Heart left ventricle (tissue), 16 donors: ENCODE data around the gene SHROOM3. TPM values are rescaled to one million over a fixed set of nuclear protein-coding genes. Genes with fewer than 3 reads are reported as not detected.

Experiments
- ATAC-seq, 4 donors: fragments of 200-7000 bp; cut with Tn5 transposase; one replicate each; pipeline ENCODE4 v1.9.1; 2020 to 2022; ENCODE audit warnings: moderate library complexity in 4 of 4, mild to moderate bottlenecking in 3 of 4, moderate number of reproducible peaks in 1 of 4
- DNase-seq, 5 donors: peaks; one replicate each; pipeline ENCODE4 v3.0.0-alpha.2; 2020
- H3K27ac ChIP-seq, 12 donors: fragments of 200-600 bp; sonication (generic) in 4 of 12; one replicate each; pipeline versions ENCODE4 v1.5.0 to v1.8.0; 2016 to 2022; ENCODE audit warnings: mild to moderate bottlenecking in 2 of 12
- H3K27me3 ChIP-seq, 9 donors: fragments of 200-600 bp; sonication (generic) in 2 of 9; one replicate each; pipeline versions ENCODE4 v1.5.1 to v1.8.0; 2016 to 2022; ENCODE audit warnings: mild to moderate bottlenecking in 3 of 9
- H3K36me3 ChIP-seq, 9 donors: fragments of 200-600 bp; sonication (generic) in 2 of 9; one replicate each; pipeline versions ENCODE4 v1.5.0 to v1.8.0; 2018 to 2022; ENCODE audit warnings: mild to moderate bottlenecking in 2 of 9
- H3K4me1 ChIP-seq, 12 donors: fragments of 200-600 bp; sonication (generic) in 4 of 12; one replicate each; pipeline versions ENCODE4 v1.5.0 to v1.8.0; 2016 to 2022; ENCODE audit warnings: mild to moderate bottlenecking in 3 of 12
- H3K4me3 ChIP-seq, 12 donors: fragments of 200-600 bp; sonication (generic) in 4 of 12; one replicate each; pipeline versions ENCODE4 v1.5.0 to v1.8.0; 2017 to 2022; ENCODE audit warnings: mild to moderate bottlenecking in 9 of 12, moderate library complexity in 4 of 12
- H3K9me3 ChIP-seq, 12 donors: fragments of 200-600 bp; sonication (generic) in 4 of 12; one replicate each; pipeline versions ENCODE4 v1.5.0 to v1.8.0; 2016 to 2022; ENCODE audit warnings: mild to moderate bottlenecking in 1 of 12
- CTCF ChIP-seq, 12 donors: fragments of 200-600 bp; sonication (generic) in 4 of 12; IDR thresholded peaks; one replicate each; pipeline versions ENCODE4 v1.5.0 to v1.8.0; 2018 to 2022; ENCODE audit warnings: antibody characterized with exemption in 12 of 12, mild to moderate bottlenecking in 5 of 12
- POLR2A ChIP-seq, 2 donors: fragments of 450-650 bp; IDR thresholded peaks; one replicate each; pipeline ENCODE4 v1.6.1; 2017; ENCODE audit warnings: antibody characterized with exemption in 2 of 2, mild to moderate bottlenecking in 2 of 2, moderate library complexity in 2 of 2
- WGBS, 4 donors: extraction: QIAGEN DNeasy Blood & Tissue Kit in 2 of 4; methylation state at CpG; one replicate each; pipeline versions ENCODE4 v1.1.5 to v1.1.7; 2013 to 2018; 5-methylcytosine and 5-hydroxymethylcytosine counted together
- intact Hi-C, 10 donors: fragments of 100-400 bp; cut with DNase I; formaldehyde crosslinking; loops; one replicate each; pipeline versions ENCODE4 v1.11.1 to v1.14.2; 2022
- polyA plus RNA-seq, 2 donors: library from polyadenylated mRNA; stranded (reverse); fragments of 200-250 nt; gene quantifications; one replicate each; pipeline ENCODE4 v1.2.3, GENCODE V29; 2013
- total RNA-seq, 9 donors: library from RNA; depleted of rRNA in 2 of 9; stranded (reverse); fragments of >200 nt in 2 of 9; fragmentation: NEBNext Ultra II Directional in 3 of 9; extraction: Animal tissue kit (Norgen Biotek cat#: 25700) in 3 of 9; gene quantifications; one replicate each; pipeline versions ENCODE4 v1.1.0 to v1.2.4, GENCODE V29; 2016 to 2023
- donor health status: ischemic (EF 13 %, LVEDD 7.1; RV severe dilation, severe dysfunction).
- donor health status: healthy with polysubstance abuse.
- donor health status: DM: no; HTN: yes; CAD: no.
- donor health status: DM: no; HTN: no; CAD: no.
- donor health status: ischemic (EF 25% LVEDD 6.9; RV normal size, moderate dysfunction).
- donor health status: ischemic (EF 25% LVEDD 5.7; RV mildly dilated, moderate dysfunction).
- donor health status: healthy.
- donor health status: DM: yes; HTN: yes; CAD: no.
- donor health status: ischemic (EF 35%, LVEDD 5.7; RV mildly dilated, moderate dysfunction).
- donor health status: nonischemic (EF 11% LVEDD 7.7; RV severe dilation, severe dysfunction).
- donor health status: DM: yes; HTN: yes; CAD: no.
- donor health status: PGD.
- donor health status: ischemic (EF 29% LVEDD 5.4; RV normal size, mild dysfunction).
- donor health status: nonischemic (EF 23%, LVEDD 6.1; RV moderate dilation, normal function).

The SHROOM3 gene
- total and polyA plus RNA-seq, 11 donors = 4.6 to 38.5 (median 20.3) TPM

- H3K4me3 ChIP-seq = no peak overlapping the region
- ATAC-seq (no peak), DNase-seq (no peak)
- H3K4me1 ChIP-seq = peaks cover 0 to 8% (median 0%) of the 10 kb centered on the region in 12 donors
- WGBS, 4 donors = 85 to 94% (median 90%) methylated on average over 5 of the region's 5 CpGs
- intact Hi-C loops = loop anchor here in 1 of 10 donors (10.0 kb wide), 1 partner anchor 319 kb away; no protein-coding TSS in a partner anchor
- H3K27ac ChIP-seq = no peak overlapping the region
- H3K27me3 ChIP-seq = no peaks in the 10 kb centered on the region
- no peaks in the 10 kb centered on the region for H3K36me3 ChIP-seq
- no peak for TF ChIP-seq POLR2A (IDR thresholded peaks at IDR 0.05)
- no peak for TF ChIP-seq CTCF (IDR thresholded peaks at IDR 0.05)
- H3K9me3 ChIP-seq = no peaks in the 10 kb centered on the region
These were observed 59.2 kb downstream of the SHROOM3 start for GRCh38 chr4:76494243-76494642.

- no peaks in the 10 kb centered on the region for H3K36me3 ChIP-seq
- H3K27me3 ChIP-seq = no peaks in the 10 kb centered on the region
- TF ChIP-seq POLR2A (IDR thresholded peaks at IDR 0.05) (no peak), CTCF (IDR thresholded peaks at IDR 0.05) (no peak)
- 82 to 91% (median 89%) methylated on average over 6 of the region's 6 CpGs for WGBS, 4 donors
- ATAC-seq (no peak), DNase-seq (no peak)
- H3K4me1 ChIP-seq = peaks cover 0 to 8% (median 0%) of the 10 kb centered on the region in 12 donors
- H3K27ac ChIP-seq = no peak overlapping the region
- no peaks in the 10 kb centered on the region for H3K9me3 ChIP-seq
- no peak overlapping the region for H3K4me3 ChIP-seq
- intact Hi-C loops = loop anchor here in 2 of 10 donors (5.0 to 10.0 kb wide), 2 partner anchors 58 to 320 kb away; partner anchors contain the start of gene SHROOM3 (in 1 of the 2)
These were observed 60.0 kb downstream of the SHROOM3 start for GRCh38 chr4:76494871-76495590.

- H3K4me3 ChIP-seq = no peak overlapping the region
- H3K36me3 ChIP-seq = no peaks in the 10 kb centered on the region
- no peaks in the 10 kb centered on the region for H3K9me3 ChIP-seq
- DNase-seq (no peak), ATAC-seq (peak in 1 of 4 donors; percentile 54)
- no peak for TF ChIP-seq POLR2A (IDR thresholded peaks at IDR 0.05)
- TF ChIP-seq CTCF (IDR thresholded peaks at IDR 0.05) = no peak
- H3K4me1 ChIP-seq = peaks cover 0 to 8% (median 0%) of the 10 kb centered on the region in 12 donors
- H3K27me3 ChIP-seq = no peaks in the 10 kb centered on the region
- 44 to 56% (median 48%) methylated on average over 3 of the region's 3 CpGs for WGBS, 4 donors
- intact Hi-C loops = loop anchor here in 2 of 10 donors (5.0 to 10.0 kb wide), 2 partner anchors 61 to 324 kb away; partner anchors contain the start of gene SHROOM3 (in 1 of the 2)
- peak overlapping the region in 1 of 12 donors; percentile 42 for H3K27ac ChIP-seq
These were observed 63.5 kb downstream of the SHROOM3 start for GRCh38 chr4:76498550-76498949.

GRCh38 chr4:76499461-76499860 lies 64.4 kb downstream of the SHROOM3 start:
- Histone ChIP-seq H3K27me3 (no peaks in the 10 kb centered on the region), H3K4me1 (peaks cover 0 to 8% (median 0%) of the 10 kb centered on the region in 12 donors), H3K4me3 (no peak overlapping the region), H3K9me3 (no peaks in the 10 kb centered on the region), H3K27ac (no peak overlapping the region), H3K36me3 (no peaks in the 10 kb centered on the region)
- intact Hi-C loops = loop anchor here in 2 of 10 donors (5.0 to 10.0 kb wide), 2 partner anchors 62 to 325 kb away; partner anchors contain the start of gene SHROOM3 (in 1 of the 2)
- WGBS, 4 donors = 61 to 88% (median 74%) methylated on average over 4 of the region's 4 CpGs
- ATAC-seq = no peak
- no peak for TF ChIP-seq CTCF (IDR thresholded peaks at IDR 0.05)
- TF ChIP-seq POLR2A (IDR thresholded peaks at IDR 0.05) = no peak
- DNase-seq = no peak
